Stimulated activated CD8-positive, alpha-beta memory T cell treated with anti-CD3 and anti-CD28 coated beads, Interleukin-12 subunit alpha, Interleukin-12 subunit beta, amount 100 ng/mL, for 1 hour (primary cell): ENCODE measurements around the gene TASOR2.

Experiments
- DNase-seq: peaks from one replicate; pipeline ENCODE4 v3.0.0-alpha.2; 2020; ENCODE audit warnings: low read depth

Gene TASOR2

GRCh38 chr10:5655121-5655520 lies 29.5 kb upstream of the TASOR2 start:
- DNase-seq, result no peak

DNA sequence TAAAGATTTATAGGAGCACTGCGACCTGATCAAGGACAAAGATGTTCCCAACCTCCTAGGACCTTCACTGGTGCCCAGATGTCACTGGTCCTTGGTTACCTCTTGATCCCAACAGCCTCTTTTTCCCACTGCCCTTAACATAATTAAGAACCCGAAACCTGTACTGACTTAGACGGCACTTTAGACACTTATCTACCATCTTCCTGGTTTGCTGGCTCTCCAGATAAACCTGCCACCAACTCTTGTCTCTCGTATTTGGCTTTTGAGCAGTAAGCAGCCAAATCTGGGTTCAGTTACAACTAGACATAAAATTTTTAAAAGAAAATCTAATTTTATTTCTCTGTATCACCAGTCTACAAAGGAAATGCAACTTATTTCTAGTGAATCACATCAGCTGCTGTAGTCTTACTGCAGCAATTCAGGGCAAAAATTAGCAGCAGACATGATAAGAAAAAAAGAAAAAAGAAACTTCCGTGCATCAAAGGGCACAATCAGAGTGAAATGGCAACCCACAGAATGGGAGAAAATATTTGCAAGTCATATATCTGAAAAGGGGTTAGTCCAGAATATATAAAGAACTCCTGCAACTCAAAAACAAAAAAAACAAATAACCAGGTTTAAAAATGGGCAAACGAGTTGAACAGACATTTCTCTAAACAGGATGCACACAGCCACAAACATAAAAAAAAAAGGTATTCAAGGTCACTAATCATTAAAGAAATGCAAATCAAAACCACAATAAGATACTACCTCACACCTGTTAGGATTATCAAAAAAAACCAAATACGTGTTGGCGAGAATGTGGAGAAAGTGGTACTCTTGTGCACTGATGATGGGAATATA lies 27.7 kb upstream of the TASOR2 start:
- no peak for DNase-seq

- no peak for DNase-seq
Measured at GRCh38 chr10:5658871-5659618, 25.6 kb upstream of the TASOR2 start.

- no peak for DNase-seq
Measured at GRCh38 chr10:5659702-5660528, 24.7 kb upstream of the TASOR2 start.

DNA sequence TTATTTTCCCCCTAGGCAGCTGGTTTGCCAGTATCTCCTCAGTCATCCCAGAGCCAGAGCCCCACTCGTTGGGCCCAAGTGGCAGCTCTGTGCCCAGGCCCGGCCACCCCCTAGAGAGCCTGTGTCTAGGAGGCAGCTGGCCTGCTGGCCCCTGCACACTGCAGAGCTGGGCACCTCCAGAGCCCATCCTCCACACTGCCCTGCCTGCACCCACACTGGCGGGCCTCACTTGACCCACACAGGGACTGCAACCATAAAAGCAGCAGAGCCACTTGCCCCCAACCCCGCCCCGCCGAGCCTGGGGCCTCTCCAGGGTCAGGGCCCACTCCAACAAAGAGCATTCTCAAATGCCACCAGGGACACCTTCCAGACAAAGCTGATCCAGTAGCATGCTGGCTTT lies 23.6 kb upstream of the TASOR2 start:
- DNase-seq, result no peak

- DNase-seq, result no peak
Measured at GRCh38 chr10:5662708-5663579, 21.7 kb upstream of the TASOR2 start.

- DNase-seq, result no peak
Measured at GRCh38 chr10:5663692-5664427, 20.8 kb upstream of the TASOR2 start.

DNA sequence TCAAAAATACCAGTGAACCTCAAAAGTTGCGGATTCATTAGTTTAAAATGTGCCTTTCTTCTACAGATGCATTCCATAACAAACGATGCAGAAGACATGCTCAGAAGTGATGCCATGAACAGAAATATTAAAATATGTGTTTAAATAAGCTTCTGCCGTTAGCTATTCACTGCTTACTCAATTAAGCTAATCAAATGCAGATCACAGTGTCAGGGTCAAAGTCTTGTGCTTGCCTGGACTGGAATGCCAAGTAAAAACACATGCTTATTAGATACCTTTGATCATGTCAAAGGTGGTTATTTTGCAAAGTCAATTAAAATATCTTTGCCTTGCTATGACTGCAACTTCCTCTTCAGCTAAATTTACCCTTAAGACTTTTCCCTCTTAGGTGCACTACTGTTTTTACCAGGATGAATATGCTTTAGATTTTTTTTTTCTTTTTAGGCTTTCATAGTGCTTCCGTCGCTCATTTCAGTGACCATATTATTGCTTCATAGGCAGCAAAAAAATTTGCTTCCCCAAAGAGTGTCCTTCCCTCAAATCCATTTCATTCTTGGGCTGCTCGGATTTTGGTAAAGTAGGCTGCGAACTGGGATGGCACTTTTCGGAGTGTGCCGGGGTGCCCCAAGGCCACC lies 19.1 kb upstream of the TASOR2 start:
- no peak for DNase-seq

GRCh38 chr10:5666008-5666840 lies 18.4 kb upstream of the TASOR2 start, which contains the start of gene ASB13:
ASB13 (minus strand) TSS chr10:5666595; CDS start chr10:5666551, 44 bp downstream.
- DNase-seq, result no peak

- DNase-seq, result no peak
Measured at GRCh38 chr10:5666841-5667630, 17.6 kb upstream of the TASOR2 start.

GRCh38 chr10:5668429-5668828 lies 16.2 kb upstream of the TASOR2 start:
- DNase-seq, result no peak

- no peak for DNase-seq
Measured at GRCh38 chr10:5669604-5670003, 15.0 kb upstream of the TASOR2 start.

GRCh38 chr10:5670662-5671375 lies 13.8 kb upstream of the TASOR2 start:
- DNase-seq, result no peak

- DNase-seq, result no peak
Measured at GRCh38 chr10:5678397-5679036, 6.1 kb upstream of the TASOR2 start.

- no peak for DNase-seq
Measured at GRCh38 chr10:5679037-5679435, 5.6 kb upstream of the TASOR2 start.

- no peak for DNase-seq
Measured at GRCh38 chr10:5679606-5680005, 5.0 kb upstream of the TASOR2 start.

DNA sequence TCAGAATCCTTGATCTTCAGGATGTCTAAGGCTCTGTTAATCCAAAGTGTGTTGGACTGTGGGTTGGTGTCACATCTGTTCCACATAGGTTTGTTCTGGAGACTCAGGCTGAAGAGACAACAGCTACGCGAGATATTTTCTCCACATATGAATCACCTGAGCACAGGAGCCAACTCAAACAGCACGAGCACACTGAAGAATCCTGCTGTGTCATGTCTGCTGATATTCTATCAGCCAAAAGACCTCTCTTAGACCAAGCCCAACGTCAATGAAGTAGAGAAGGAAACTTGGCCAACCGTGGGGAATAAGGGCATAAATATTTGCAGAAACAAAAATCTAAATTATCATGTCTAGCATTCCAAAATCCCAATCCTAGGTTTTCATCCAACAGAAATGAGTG lies 2.7 kb upstream of the TASOR2 start:
- DNase-seq, result no peak
